ENCODE measurements around the gene YY1AP1. TPM values are rescaled to one million over a fixed set of nuclear protein-coding genes. Genes with fewer than 3 reads are reported as not detected.
"Not testable (repeated sequence)": the region's sequence is repeated elsewhere in the genome, so short reads cannot be mapped to it uniquely, and the experiment has no call there.

Gene YY1AP1
- total and polyA plus RNA-seq, 2 experiments from 2014 or later: 27.6 to 43.2 TPM

- Histone ChIP-seq H3K4me1 (ENCODE audit: insufficient read depth) (peaks cover 11% of the 10 kb centered on the region), H3K36me3 (replicated peaks; ENCODE audit: insufficient read depth, low read depth) (no peaks in the 10 kb centered on the region), H3K4me3 (no peak overlapping the region), H4K20me1 (ENCODE audit: insufficient read depth, poor library complexity, severe bottlenecking) (no peaks in the 10 kb centered on the region), H3K27me3 (no peaks in the 10 kb centered on the region), H2AFZ (no peak overlapping the region), H3K4me2 (peak overlapping the region; percentile 23), H3K9me2 (replicated peaks; ENCODE audit: insufficient read depth) (no peaks in the 10 kb centered on the region), H3K27ac (peak overlapping the region; percentile 87), H3K79me2 (peaks cover 80% of the 10 kb centered on the region), H3K9me3 (ENCODE audit: low read depth) (no peaks in the 10 kb centered on the region)
- WGBS (ENCODE audit: low lambda C conversion rate, missing lambda C conversion rate): 91% methylated on average over 13 of the region's 13 CpGs
- TF ChIP-seq EZH2 (IDR thresholded peaks at IDR 0.05; ENCODE audit: borderline replicate concordance) (no peak), CTCF (IDR thresholded peaks at IDR 0.05; ENCODE audit: poor library complexity) (no peak), EZH2phosphoT487 (IDR thresholded peaks at IDR 0.05; ENCODE audit: low read depth, severe bottlenecking, unreplicated experiment) (no peak)
- peak; percentile 21 for DNase-seq (ENCODE audit: low spot score)
These were observed 9.9 kb upstream of the YY1AP1 start for GRCh38 chr1:155698382-155699038.

GRCh38 chr1:155697616-155698015, 9.0 kb upstream of the YY1AP1 start:
- H2AFZ ChIP-seq; H3K27ac ChIP-seq; H3K4me2 ChIP-seq; H3K9me3 ChIP-seq (ENCODE audit: low read depth); H4K20me1 ChIP-seq (ENCODE audit: insufficient read depth, poor library complexity, severe bottlenecking); DNase-seq (ENCODE audit: low spot score); H3K27me3 ChIP-seq; H3K4me3 ChIP-seq; H3K9me2 ChIP-seq (replicated peaks; ENCODE audit: insufficient read depth); H3K36me3 ChIP-seq (replicated peaks; ENCODE audit: insufficient read depth, low read depth): not testable (repeated sequence)
- peaks cover 11% of the 10 kb centered on the region for H3K4me1 ChIP-seq (ENCODE audit: insufficient read depth)
- 74% methylated on average over 11 of the region's 11 CpGs for WGBS (ENCODE audit: low lambda C conversion rate, missing lambda C conversion rate)
- H3K79me2 ChIP-seq: peaks cover 80% of the 10 kb centered on the region

- H2AFZ ChIP-seq: no peak overlapping the region
- no peaks in the 10 kb centered on the region for H3K36me3 ChIP-seq (replicated peaks; ENCODE audit: insufficient read depth, low read depth)
- H3K4me1 ChIP-seq (ENCODE audit: insufficient read depth): peaks cover 11% of the 10 kb centered on the region
- WGBS (ENCODE audit: low lambda C conversion rate, missing lambda C conversion rate): 98% methylated on average over 10 of the region's 10 CpGs
- H4K20me1 ChIP-seq (ENCODE audit: insufficient read depth, poor library complexity, severe bottlenecking): no peaks in the 10 kb centered on the region
- H3K4me3 ChIP-seq: no peak overlapping the region
- TF ChIP-seq EZH2phosphoT487 (IDR thresholded peaks at IDR 0.05; ENCODE audit: low read depth, severe bottlenecking, unreplicated experiment) (no peak), EZH2 (IDR thresholded peaks at IDR 0.05; ENCODE audit: borderline replicate concordance) (no peak), CTCF (IDR thresholded peaks at IDR 0.05; ENCODE audit: poor library complexity) (no peak)
- no peak overlapping the region for H3K4me2 ChIP-seq
- H3K79me2 ChIP-seq: peaks cover 80% of the 10 kb centered on the region
- H3K9me2 ChIP-seq (replicated peaks; ENCODE audit: insufficient read depth): no peaks in the 10 kb centered on the region
- H3K27ac ChIP-seq: no peak overlapping the region
- H3K27me3 ChIP-seq: no peaks in the 10 kb centered on the region
- no peak for DNase-seq (ENCODE audit: low spot score)
- no peaks in the 10 kb centered on the region for H3K9me3 ChIP-seq (ENCODE audit: low read depth)
These were observed 8.5 kb upstream of the YY1AP1 start for GRCh38 chr1:155697046-155697445.

GRCh38 chr1:155696524-155696923, 8.0 kb upstream of the YY1AP1 start:
- Histone ChIP-seq H3K27ac (no peak overlapping the region), H3K27me3 (no peaks in the 10 kb centered on the region), H3K4me3 (no peak overlapping the region), H4K20me1 (ENCODE audit: insufficient read depth, poor library complexity, severe bottlenecking) (no peaks in the 10 kb centered on the region), H3K4me2 (no peak overlapping the region), H3K4me1 (ENCODE audit: insufficient read depth) (peaks cover 11% of the 10 kb centered on the region), H2AFZ (no peak overlapping the region), H3K9me2 (replicated peaks; ENCODE audit: insufficient read depth) (no peaks in the 10 kb centered on the region), H3K79me2 (peaks cover 84% of the 10 kb centered on the region), H3K36me3 (replicated peaks; ENCODE audit: insufficient read depth, low read depth) (no peaks in the 10 kb centered on the region), H3K9me3 (ENCODE audit: low read depth) (no peaks in the 10 kb centered on the region)
- DNase-seq (ENCODE audit: low spot score): no peak
- TF ChIP-seq CTCF (IDR thresholded peaks at IDR 0.05; ENCODE audit: poor library complexity): no peak
- TF ChIP-seq EZH2phosphoT487 (IDR thresholded peaks at IDR 0.05; ENCODE audit: low read depth, severe bottlenecking, unreplicated experiment): no peak
- no peak for TF ChIP-seq EZH2 (IDR thresholded peaks at IDR 0.05; ENCODE audit: borderline replicate concordance)
